Left ventricle myocardium inferior (tissue), 1 donor: ENCODE data around the gene AMH. TPM values are rescaled to one million over a fixed set of nuclear protein-coding genes. Genes with fewer than 3 reads are reported as not detected.

ENCODE experiments used
- DNase-seq: peaks from one replicate; pipeline ENCODE4 v3.0.0-alpha.2; 2020
- H3K27ac ChIP-seq: fragments of 200-600 bp; replicated peaks from 2 replicates; pipeline ENCODE4 v1.8.0; 2021
- H3K27me3 ChIP-seq: fragments of 200-600 bp; 2 replicates; pipeline ENCODE4 v1.8.0; 2021; ENCODE audit warnings: low read depth
- H3K36me3 ChIP-seq: fragments of 200-600 bp; 2 replicates; pipeline ENCODE4 v1.8.0; 2021
- H3K4me1 ChIP-seq: fragments of 200-600 bp; 2 replicates; pipeline ENCODE4 v1.8.0; 2021
- H3K4me3 ChIP-seq: fragments of 200-600 bp; 2 replicates; pipeline ENCODE4 v1.8.0; 2021; ENCODE audit warnings: mild to moderate bottlenecking, moderate library complexity
- H3K9me3 ChIP-seq: fragments of 200-600 bp; replicated peaks from 2 replicates; pipeline ENCODE4 v1.8.0; 2021
- CTCF ChIP-seq: fragments of 200-600 bp; IDR thresholded peaks from 2 replicates; pipeline ENCODE4 v1.8.0; 2021; ENCODE audit warnings: antibody characterized with exemption, mild to moderate bottlenecking, borderline replicate concordance
- intact Hi-C: fragments of 100-400 bp; cut with micrococcal nuclease; formaldehyde crosslinking; loops from one replicate; pipeline ENCODE4 v1.11.0; 2022
- total RNA-seq: library from RNA; stranded (reverse); fragmentation: NEBNext Ultra II Directional; extraction: Animal tissue kit (Norgen Biotek cat#: 25700); gene quantifications from one replicate; pipeline ENCODE4 v1.2.1, GENCODE V29; 2021
- donor health status: DM: no; HTN: yes; CAD: no; lungs with severe emphysema.

AMH gene
- total RNA-seq, 1 donor from 2014 or later: 1.1 TPM

DNA sequence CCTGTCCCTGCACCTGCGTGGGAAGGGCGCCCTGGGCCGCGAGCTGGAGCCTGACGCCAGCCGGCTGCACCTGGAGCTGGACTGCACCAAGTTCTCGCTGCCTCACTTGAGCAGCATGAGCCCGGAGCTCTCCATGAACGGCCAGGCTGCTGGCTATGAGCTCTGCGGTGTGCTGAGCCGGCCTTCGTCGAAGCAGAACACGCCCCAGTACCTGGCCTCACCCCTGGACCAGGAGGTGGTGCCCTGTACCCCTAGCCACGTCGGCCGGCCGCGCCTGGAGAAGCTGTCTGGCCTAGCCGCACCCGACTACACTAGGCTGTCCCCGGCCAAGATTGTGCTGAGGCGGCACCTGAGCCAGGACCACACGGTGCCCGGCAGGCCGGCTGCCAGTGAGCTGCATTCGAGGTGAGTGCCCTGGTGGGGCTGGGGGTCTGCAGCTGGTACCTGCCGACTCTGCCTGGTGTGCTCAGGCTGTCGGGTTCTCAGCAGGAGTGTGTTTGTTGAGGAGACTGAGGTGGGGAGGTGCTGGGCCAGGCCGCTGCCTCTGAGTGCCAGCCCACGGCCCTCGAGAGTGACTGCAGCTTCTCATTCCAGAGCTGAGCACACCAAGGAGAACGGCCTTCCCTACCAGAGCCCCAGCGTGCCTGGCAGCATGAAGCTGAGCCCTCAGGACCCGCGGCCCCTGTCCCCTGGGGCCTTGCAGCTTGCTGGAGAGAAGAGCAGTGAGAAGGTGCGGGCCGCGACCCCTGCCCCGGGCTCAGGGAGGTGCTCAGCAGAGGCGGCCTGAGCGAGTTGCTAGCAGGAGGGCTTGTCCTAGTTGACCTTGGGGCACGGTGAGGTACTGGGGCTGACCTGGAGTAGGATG is 32.5 kb upstream of the AMH start:
- Histone ChIP-seq H3K4me1 (peaks cover 9% of the 10 kb centered on the region), H3K9me3 (no peaks in the 10 kb centered on the region), H3K36me3 (peaks cover 97% of the 10 kb centered on the region), H3K4me3 (no peak overlapping the region), H3K27me3 (no peaks in the 10 kb centered on the region), H3K27ac (no peak overlapping the region)
- intact Hi-C loops: no loop called here
- DNase-seq: no peak
- no peak for TF ChIP-seq CTCF

GRCh38 chr19:2217591-2217990 is 31.5 kb upstream of the AMH start:
- H3K4me1 ChIP-seq: peaks cover 14% of the 10 kb centered on the region
- DNase-seq: no peak
- H3K27me3 ChIP-seq: no peaks in the 10 kb centered on the region
- intact Hi-C loops: no loop called here
- H3K36me3 ChIP-seq: peaks cover 97% of the 10 kb centered on the region
- H3K4me3 ChIP-seq: no peak overlapping the region
- no peaks in the 10 kb centered on the region for H3K9me3 ChIP-seq
- TF ChIP-seq CTCF: no peak
- H3K27ac ChIP-seq: no peak overlapping the region

GRCh38 chr19:2219726-2220125 is 29.4 kb upstream of the AMH start:
- TF ChIP-seq CTCF: no peak
- H3K27me3 ChIP-seq: no peaks in the 10 kb centered on the region
- no peak overlapping the region for H3K27ac ChIP-seq
- H3K36me3 ChIP-seq: peaks cover 98% of the 10 kb centered on the region
- DNase-seq: no peak
- peaks cover 14% of the 10 kb centered on the region for H3K4me1 ChIP-seq
- intact Hi-C loops: no loop called here
- no peaks in the 10 kb centered on the region for H3K9me3 ChIP-seq
- no peak overlapping the region for H3K4me3 ChIP-seq

GRCh38 chr19:2221250-2221831 is 27.8 kb upstream of the AMH start:
- Histone ChIP-seq H3K27ac (peak overlapping the region; percentile 18), H3K36me3 (peaks cover 98% of the 10 kb centered on the region)
- intact Hi-C loops: no loop called here

DNA sequence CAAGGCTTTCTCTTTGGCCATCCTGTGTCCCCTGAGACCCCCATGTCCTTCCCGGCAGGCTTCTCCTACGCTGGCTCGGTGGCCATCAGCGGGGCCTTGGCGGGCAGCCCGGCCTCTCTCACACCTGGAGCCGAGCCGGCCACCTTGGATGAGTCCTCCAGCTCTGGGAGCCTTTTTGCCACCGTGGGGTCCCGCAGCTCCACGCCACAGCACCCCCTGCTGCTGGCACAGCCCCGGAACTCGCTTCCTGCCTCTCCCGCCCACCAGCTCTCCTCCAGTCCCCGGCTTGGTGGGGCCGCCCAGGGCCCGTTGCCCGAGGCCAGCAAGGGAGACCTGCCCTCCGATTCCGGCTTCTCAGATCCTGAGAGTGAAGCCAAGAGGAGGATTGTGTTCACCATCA is 27.2 kb upstream of the AMH start:
- Histone ChIP-seq H3K4me3 (no peak overlapping the region), H3K36me3 (peaks cover 98% of the 10 kb centered on the region), H3K27me3 (no peaks in the 10 kb centered on the region), H3K9me3 (no peaks in the 10 kb centered on the region), H3K27ac (no peak overlapping the region), H3K4me1 (peaks cover 14% of the 10 kb centered on the region)
- no peak for DNase-seq
- peak; percentile 25 for TF ChIP-seq CTCF
- intact Hi-C loops: no loop called here

More at GRCh38 chr19:2221250-2221831, 27.8 kb upstream of the AMH start:
- Histone ChIP-seq H3K27me3 (no peaks in the 10 kb centered on the region), H3K4me3 (no peak overlapping the region), H3K4me1 (peaks cover 14% of the 10 kb centered on the region), H3K9me3 (no peaks in the 10 kb centered on the region)
- no peak for TF ChIP-seq CTCF
- DNase-seq: no peak
